NCI-H2196 (cell line): ENCODE measurements around the gene PPP1R14D.
"Not testable (repeated sequence)": the region's sequence is repeated elsewhere in the genome, so short reads cannot be mapped to it uniquely, and the experiment has no call there.

Experiments used
- DNase-seq: peaks from one replicate; lab custom pipeline; 2025; ENCODE audit not compliant: unreplicated experiment; lab: John Stamatoyannopoulos, UW

PPP1R14D gene

GRCh38 chr15:40828447-40829036 is at the start of gene PPP1R14D:
PPP1R14D (minus strand) TSS chr15:40828708; CDS start chr15:40828641, 67 bp downstream.
- DNase-seq = no peak

- no peak for DNase-seq
Observed at GRCh38 chr15:40877694-40878093, 49.2 kb upstream of the PPP1R14D start.

- no peak for DNase-seq
Observed at GRCh38 chr15:40875991-40876730, 47.7 kb upstream of the PPP1R14D start.

GRCh38 chr15:40873694-40874561 is 45.4 kb upstream of the PPP1R14D start, which contains the start of gene RHOV:
RHOV (minus strand) TSS chr15:40874234; CDS start chr15:40874139, 95 bp downstream.
- peak; percentile 25 for DNase-seq

- DNase-seq = no peak
Observed at GRCh38 chr15:40872791-40873693, 44.5 kb upstream of the PPP1R14D start.

- peak; percentile 10 for DNase-seq
Observed at GRCh38 chr15:40871749-40872617, 43.5 kb upstream of the PPP1R14D start.

GRCh38 chr15:40870716-40871115 is 42.2 kb upstream of the PPP1R14D start:
- no peak for DNase-seq

- no peak for DNase-seq
Observed at GRCh38 chr15:40869686-40870085, 41.2 kb upstream of the PPP1R14D start.

GRCh38 chr15:40867199-40867598 is 38.7 kb upstream of the PPP1R14D start:
- no peak for DNase-seq

- DNase-seq = no peak
Observed at GRCh38 chr15:40863660-40864270, 35.3 kb upstream of the PPP1R14D start.

GRCh38 chr15:40861147-40861546 is 32.6 kb upstream of the PPP1R14D start:
- not testable (repeated sequence) for DNase-seq

- peak; percentile 56 for DNase-seq
Observed at GRCh38 chr15:40859206-40859851, 30.8 kb upstream of the PPP1R14D start.

GRCh38 chr15:40858706-40859105 is 30.2 kb upstream of the PPP1R14D start:
- DNase-seq = no peak

- DNase-seq = peak; percentile 60
Observed at GRCh38 chr15:40857601-40858341, 29.3 kb upstream of the PPP1R14D start.

GRCh38 chr15:40856746-40857145 is 28.2 kb upstream of the PPP1R14D start:
- no peak for DNase-seq

- DNase-seq = no peak
Observed at GRCh38 chr15:40855706-40856234, 27.3 kb upstream of the PPP1R14D start.

- DNase-seq = no peak
Observed at GRCh38 chr15:40854161-40854560, 25.7 kb upstream of the PPP1R14D start.
